Tibial artery (tissue), 4 donors: ENCODE measurements around the gene SSBP2.

ENCODE experiments used
- DNase-seq, 2 donors: peaks; one replicate each; pipeline ENCODE4 v3.0.0-alpha.2; 2019
- H3K27ac ChIP-seq, 2 donors: fragments of 200-600 bp; sonication (generic) in 1 of 2; 1 replicate in 1 of 2; 2 replicates in 1 of 2; pipeline ENCODE4 v1.5.1; 2018 to 2019; ENCODE audit warnings: mild to moderate bottlenecking in 1 of 2
- H3K27me3 ChIP-seq, 2 donors: fragments of 200-600 bp; sonication (generic) in 1 of 2; one replicate each; pipeline versions ENCODE4 v1.5.1 to v1.6.0; 2016 to 2019
- H3K36me3 ChIP-seq, 3 donors: fragments of 200-600 bp; sonication (generic) in 2 of 3; one replicate each; pipeline ENCODE4 v1.5.1; 2016 to 2019; ENCODE audit warnings: mild to moderate bottlenecking in 2 of 3
- H3K4me1 ChIP-seq, 4 donors: fragments of 200-600 bp; sonication (generic) in 2 of 4; 1 replicate in 3 of 4; 2 replicates in 1 of 4; pipeline ENCODE4 v1.5.1; 2016 to 2019
- H3K4me3 ChIP-seq, 2 donors: fragments of 200-600 bp; sonication (generic) in 1 of 2; 1 replicate in 1 of 2; 2 replicates in 1 of 2; pipeline ENCODE4 v1.5.1; 2018 to 2019; ENCODE audit warnings: mild to moderate bottlenecking in 2 of 2
- H3K9me3 ChIP-seq, 3 donors: fragments of 200-600 bp; sonication (generic) in 1 of 3; one replicate each; pipeline ENCODE4 v1.5.1; 2016 to 2019
- intact Hi-C: fragments of 100-400 bp; cut with DNase I; formaldehyde crosslinking; loops from one replicate; pipeline ENCODE4 v1.15.0; 2023; ENCODE audit warnings: low total_unique reads
- TF ChIP-seq, protein P1 (sequence below), 2 experiments: fragments of 200-600 bp in 1 of 2; fragments of 450-650 bp in 1 of 2; IDR thresholded peaks; one replicate each; pipeline ENCODE4 v1.5.1; 2017 to 2019; ENCODE audit warnings: antibody characterized with exemption in 2 of 2, mild to moderate bottlenecking in 1 of 2, moderate library complexity in 1 of 2

SSBP2 gene

DNA sequence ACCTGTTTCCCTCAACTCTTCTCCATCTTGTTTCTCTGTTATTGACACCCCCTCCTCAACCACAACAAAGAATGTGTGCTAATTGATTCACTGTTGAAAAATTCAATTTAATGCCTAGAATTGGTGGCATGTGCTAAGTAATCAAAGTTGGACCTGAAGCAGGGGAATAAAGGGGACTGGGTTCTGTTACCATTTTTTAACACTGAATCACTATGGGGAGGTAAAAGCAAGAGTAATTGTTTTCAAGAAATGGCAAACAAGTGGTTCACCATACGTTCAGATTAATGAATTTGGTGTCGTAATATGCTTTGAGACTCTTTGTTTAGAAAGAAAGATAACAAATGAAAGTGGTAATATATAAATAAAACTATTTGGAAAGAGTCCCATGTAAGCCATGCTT lies 17.0 kb upstream of the SSBP2 start:
- Histone ChIP-seq H3K36me3 (no peaks in the 10 kb centered on the region), H3K27me3 (no peaks in the 10 kb centered on the region), H3K4me3 (no peak overlapping the region), H3K9me3 (no peaks in the 10 kb centered on the region), H3K4me1 (peaks cover 0 to 18% (median 10%) of the 10 kb centered on the region in 4 donors), H3K27ac (no peak overlapping the region)
- intact Hi-C loops = no loop called here
- DNase-seq = no peak
- TF ChIP-seq, protein P1, sequence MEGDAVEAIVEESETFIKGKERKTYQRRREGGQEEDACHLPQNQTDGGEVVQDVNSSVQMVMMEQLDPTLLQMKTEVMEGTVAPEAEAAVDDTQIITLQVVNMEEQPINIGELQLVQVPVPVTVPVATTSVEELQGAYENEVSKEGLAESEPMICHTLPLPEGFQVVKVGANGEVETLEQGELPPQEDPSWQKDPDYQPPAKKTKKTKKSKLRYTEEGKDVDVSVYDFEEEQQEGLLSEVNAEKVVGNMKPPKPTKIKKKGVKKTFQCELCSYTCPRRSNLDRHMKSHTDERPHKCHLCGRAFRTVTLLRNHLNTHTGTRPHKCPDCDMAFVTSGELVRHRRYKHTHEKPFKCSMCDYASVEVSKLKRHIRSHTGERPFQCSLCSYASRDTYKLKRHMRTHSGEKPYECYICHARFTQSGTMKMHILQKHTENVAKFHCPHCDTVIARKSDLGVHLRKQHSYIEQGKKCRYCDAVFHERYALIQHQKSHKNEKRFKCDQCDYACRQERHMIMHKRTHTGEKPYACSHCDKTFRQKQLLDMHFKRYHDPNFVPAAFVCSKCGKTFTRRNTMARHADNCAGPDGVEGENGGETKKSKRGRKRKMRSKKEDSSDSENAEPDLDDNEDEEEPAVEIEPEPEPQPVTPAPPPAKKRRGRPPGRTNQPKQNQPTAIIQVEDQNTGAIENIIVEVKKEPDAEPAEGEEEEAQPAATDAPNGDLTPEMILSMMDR (IDR thresholded peaks at IDR 0.05) = no peak

DNA sequence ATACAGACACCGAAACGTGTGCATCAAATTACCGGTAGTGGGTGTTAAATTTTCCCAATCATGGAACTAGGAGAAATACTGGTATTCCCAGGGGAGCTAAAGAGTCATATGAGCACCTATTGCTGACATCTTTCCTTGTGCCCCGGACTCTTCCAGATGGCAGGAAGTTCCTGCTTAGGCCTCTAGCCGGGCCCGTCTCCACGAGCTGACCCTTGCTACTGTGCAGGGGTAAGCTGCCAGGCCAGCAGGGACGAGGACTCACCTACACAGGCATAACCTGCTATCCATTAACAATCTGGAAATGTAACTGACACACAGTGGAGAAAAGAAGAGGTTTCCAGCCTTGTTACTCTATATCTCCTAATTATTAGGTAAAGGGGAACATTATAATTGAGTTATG lies 16.2 kb upstream of the SSBP2 start:
- Histone ChIP-seq H3K27ac (no peak overlapping the region), H3K4me1 (peaks cover 0 to 12% (median 8%) of the 10 kb centered on the region in 4 donors), H3K27me3 (no peaks in the 10 kb centered on the region), H3K9me3 (no peaks in the 10 kb centered on the region), H3K4me3 (no peak overlapping the region), H3K36me3 (no peaks in the 10 kb centered on the region)
- no peak for DNase-seq
- intact Hi-C loops = no loop called here
- TF ChIP-seq, protein P1 (IDR thresholded peaks at IDR 0.05) = no peak

DNA sequence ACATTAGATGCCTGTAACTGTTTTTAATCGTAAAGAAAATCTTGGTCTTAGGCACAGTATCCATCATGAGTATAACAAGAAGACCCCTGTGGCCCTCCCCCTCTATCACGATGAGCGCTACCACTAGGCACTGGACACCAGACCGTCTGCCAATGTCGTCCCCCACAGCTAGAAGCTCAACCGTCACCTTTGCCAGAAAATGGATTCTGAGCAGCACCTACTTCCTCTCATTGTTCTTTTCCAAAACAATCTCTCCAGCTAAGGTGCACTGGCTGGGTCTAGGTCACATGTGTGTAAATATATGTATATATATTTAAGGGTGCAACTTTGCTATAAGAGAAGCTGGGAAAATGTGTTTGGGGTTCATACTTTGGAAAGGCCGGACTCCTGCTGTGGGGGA lies 15.7 kb upstream of the SSBP2 start:
- H3K27me3 ChIP-seq = no peaks in the 10 kb centered on the region
- no peak overlapping the region for H3K27ac ChIP-seq
- TF ChIP-seq, protein P1 (IDR thresholded peaks at IDR 0.05) = no peak
- no peak for DNase-seq
- intact Hi-C loops = no loop called here
- H3K9me3 ChIP-seq = no peaks in the 10 kb centered on the region
- H3K36me3 ChIP-seq = no peaks in the 10 kb centered on the region
- no peak overlapping the region for H3K4me3 ChIP-seq
- H3K4me1 ChIP-seq = peaks cover 0 to 12% (median 8%) of the 10 kb centered on the region in 4 donors

DNA sequence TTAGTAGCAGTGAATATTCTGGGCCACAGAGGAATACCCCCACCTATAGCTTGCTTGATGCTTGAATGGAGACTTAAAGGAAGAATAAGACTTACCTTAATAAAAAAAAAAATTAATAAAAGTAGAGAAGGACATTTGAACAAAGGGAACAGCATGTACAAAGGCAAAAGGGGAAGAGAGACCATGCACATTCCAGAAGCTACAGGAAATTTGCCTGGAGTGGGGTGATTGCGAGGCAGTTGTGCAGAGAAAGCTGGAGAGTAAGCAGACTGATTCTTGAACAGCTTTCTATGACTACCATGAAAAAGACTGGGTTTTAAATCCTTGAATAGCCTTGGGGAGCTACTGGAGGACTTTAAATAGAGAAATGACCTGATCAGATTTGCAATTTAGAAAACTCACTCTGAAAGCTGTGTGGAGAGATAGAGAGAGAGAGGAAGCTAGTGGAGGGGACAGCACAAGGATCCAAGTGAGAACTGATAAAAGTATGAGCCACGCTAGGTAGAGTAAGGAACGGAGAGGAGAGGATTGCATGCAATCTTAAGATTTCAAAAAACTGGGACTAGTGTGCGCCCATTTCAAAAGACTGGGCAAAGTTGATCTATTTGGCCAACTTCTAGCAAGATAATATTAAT lies 12.5 kb upstream of the SSBP2 start:
- Histone ChIP-seq H3K27me3 (no peaks in the 10 kb centered on the region), H3K4me1 (no peaks in the 10 kb centered on the region), H3K9me3 (no peaks in the 10 kb centered on the region), H3K36me3 (no peaks in the 10 kb centered on the region), H3K27ac (no peak overlapping the region), H3K4me3 (no peak overlapping the region)
- TF ChIP-seq, protein P1 (IDR thresholded peaks at IDR 0.05) = no peak
- intact Hi-C loops = no loop called here
- no peak for DNase-seq

DNA sequence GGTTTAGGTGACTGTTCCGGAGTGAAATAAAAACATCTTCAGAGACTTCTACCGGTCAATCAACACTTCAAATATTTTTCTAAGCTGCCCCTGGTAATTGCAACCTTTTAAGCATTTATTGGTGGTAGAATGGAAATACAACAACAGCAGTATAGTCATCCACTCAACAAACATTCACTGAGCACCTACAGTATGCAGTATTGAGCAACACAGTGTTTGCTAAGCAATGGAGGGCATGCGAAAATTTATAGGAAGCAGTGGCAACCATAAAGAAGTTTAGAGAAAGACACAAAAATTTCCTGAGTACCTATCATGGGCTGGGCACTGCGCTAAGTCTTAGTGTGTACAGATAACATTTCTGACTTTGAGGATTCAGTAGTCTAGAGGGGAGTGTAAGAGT lies 12.0 kb upstream of the SSBP2 start:
- Histone ChIP-seq H3K4me1 (no peaks in the 10 kb centered on the region), H3K4me3 (no peak overlapping the region), H3K27me3 (no peaks in the 10 kb centered on the region), H3K36me3 (no peaks in the 10 kb centered on the region), H3K27ac (no peak overlapping the region), H3K9me3 (no peaks in the 10 kb centered on the region)
- intact Hi-C loops = no loop called here
- TF ChIP-seq, protein P1 (IDR thresholded peaks at IDR 0.05) = no peak
- DNase-seq = no peak

DNA sequence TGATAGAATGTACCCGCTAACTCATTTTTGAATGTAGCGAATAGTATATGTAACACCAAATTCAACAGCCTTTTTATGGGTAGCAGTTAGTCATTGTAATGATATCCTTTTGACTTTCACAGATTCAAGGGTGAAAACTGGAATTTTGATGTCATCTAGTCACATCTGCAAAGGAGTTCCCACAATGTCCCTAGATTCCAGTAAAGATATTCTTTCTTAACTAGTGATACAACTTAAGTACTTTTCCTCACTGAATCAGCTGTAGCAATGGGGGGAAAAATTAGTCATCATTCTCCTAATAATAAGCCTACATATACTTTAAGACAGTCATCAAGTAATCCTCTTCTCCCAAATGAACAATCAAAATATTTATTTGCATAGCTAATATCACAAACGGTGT lies 11.5 kb upstream of the SSBP2 start:
- H3K4me3 ChIP-seq = no peak overlapping the region
- H3K9me3 ChIP-seq = no peaks in the 10 kb centered on the region
- H3K4me1 ChIP-seq = peaks cover 0 to under 1% (median 0%) of the 10 kb centered on the region in 4 donors
- H3K27me3 ChIP-seq = no peaks in the 10 kb centered on the region
- TF ChIP-seq, protein P1 (IDR thresholded peaks at IDR 0.05) = no peak
- intact Hi-C loops = no loop called here
- no peak overlapping the region for H3K27ac ChIP-seq
- no peak for DNase-seq
- no peaks in the 10 kb centered on the region for H3K36me3 ChIP-seq
